ENCODE results near the gene RETN.

The RETN gene

GRCh38 chr19:7705387-7706187, 36.7 kb downstream of the RETN start:
- TF ChIP-seq ISL1 (CRISPR knock-in tag; IDR thresholded peaks at IDR 0.05), result no peak
- TF ChIP-seq, protein P1, sequence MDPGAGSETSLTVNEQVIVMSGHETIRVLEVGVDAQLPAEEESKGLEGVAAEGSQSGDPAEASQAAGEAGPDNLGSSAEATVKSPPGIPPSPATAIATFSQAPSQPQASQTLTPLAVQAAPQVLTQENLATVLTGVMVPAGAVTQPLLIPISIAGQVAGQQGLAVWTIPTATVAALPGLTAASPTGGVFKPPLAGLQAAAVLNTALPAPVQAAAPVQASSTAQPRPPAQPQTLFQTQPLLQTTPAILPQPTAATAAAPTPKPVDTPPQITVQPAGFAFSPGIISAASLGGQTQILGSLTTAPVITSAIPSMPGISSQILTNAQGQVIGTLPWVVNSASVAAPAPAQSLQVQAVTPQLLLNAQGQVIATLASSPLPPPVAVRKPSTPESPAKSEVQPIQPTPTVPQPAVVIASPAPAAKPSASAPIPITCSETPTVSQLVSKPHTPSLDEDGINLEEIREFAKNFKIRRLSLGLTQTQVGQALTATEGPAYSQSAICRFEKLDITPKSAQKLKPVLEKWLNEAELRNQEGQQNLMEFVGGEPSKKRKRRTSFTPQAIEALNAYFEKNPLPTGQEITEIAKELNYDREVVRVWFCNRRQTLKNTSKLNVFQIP (CRISPR knock-in tag; IDR thresholded peaks at IDR 0.05; ENCODE audit: borderline replicate concordance, low read depth), result no peak
- TF ChIP-seq ZFP30 (CRISPR knock-in tag; IDR thresholded peaks at IDR 0.05), result no peak
- no peak for TF ChIP-seq OSR1 (CRISPR knock-in tag; IDR thresholded peaks at IDR 0.05)
- no peak for TF ChIP-seq PPARA (CRISPR knock-in tag; IDR thresholded peaks at IDR 0.05; ENCODE audit: borderline replicate concordance)
- no peak for TF ChIP-seq ZNF565 (CRISPR knock-in tag; conservative IDR thresholded peaks at IDR 0.05; ENCODE audit: low read depth)
- ATAC-seq, result no peak

DNA sequence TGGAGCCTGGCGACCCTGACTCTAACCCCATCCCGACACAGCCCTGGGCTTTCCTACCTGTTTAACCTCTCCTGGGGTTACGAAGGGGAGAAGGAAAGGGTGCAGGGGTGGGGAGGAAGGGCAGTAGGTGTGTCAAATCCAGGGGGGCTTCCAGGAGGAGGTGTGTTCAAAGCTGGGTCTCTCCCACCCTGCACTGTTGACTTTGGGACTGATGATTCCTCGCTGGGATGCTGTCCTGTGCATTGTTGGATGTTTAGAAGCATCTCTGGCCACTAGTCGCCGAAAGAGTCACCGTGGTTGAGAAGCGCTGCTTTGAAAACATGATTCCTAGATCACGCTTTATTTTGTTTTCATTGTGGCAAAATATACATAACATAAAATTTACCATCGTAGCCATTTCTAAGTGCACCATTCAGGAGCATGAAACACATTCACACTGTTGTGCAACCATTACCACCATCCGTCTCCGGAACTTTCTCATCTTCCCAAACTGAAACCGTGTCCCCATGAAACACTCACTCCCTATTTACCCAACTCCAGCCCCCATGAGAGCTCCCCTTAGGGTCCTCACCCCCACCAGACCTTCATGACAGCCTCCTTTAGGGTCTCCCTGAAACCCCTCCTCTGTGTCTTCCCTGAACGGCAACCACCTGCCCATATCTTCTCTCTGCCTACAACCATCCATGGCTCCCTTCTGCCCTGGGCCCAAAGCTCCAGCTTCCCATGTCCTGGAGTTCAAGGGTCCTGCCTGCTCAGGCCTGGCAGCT, 37.5 kb downstream of the RETN start:
- no peak for ATAC-seq
- TF ChIP-seq OSR1 (CRISPR knock-in tag; IDR thresholded peaks at IDR 0.05) (no peak), ARNTL (CRISPR knock-in tag; IDR thresholded peaks at IDR 0.05; ENCODE audit: borderline replicate concordance, low read depth) (no peak), ISL1 (CRISPR knock-in tag; IDR thresholded peaks at IDR 0.05) (no peak), ESRRG (CRISPR knock-in tag; IDR thresholded peaks at IDR 0.05) (no peak), ZNF70 (CRISPR knock-in tag; IDR thresholded peaks at IDR 0.05) (no peak), CREB5 (CRISPR knock-in tag; IDR thresholded peaks at IDR 0.05; ENCODE audit: low read depth) (no peak), RARB (CRISPR knock-in tag; IDR thresholded peaks at IDR 0.05) (no peak), TOX (CRISPR knock-in tag; IDR thresholded peaks at IDR 0.05; ENCODE audit: borderline replicate concordance) (no peak), BACH2 (CRISPR knock-in tag; IDR thresholded peaks at IDR 0.05; ENCODE audit: borderline replicate concordance) (no peak), SNAI2 (CRISPR knock-in tag; IDR thresholded peaks at IDR 0.05) (no peak), ZFP3 (CRISPR knock-in tag; IDR thresholded peaks at IDR 0.05) (no peak), TCF4 (CRISPR knock-in tag; IDR thresholded peaks at IDR 0.05; ENCODE audit: borderline replicate concordance) (no peak)
- TF ChIP-seq, protein P2, sequence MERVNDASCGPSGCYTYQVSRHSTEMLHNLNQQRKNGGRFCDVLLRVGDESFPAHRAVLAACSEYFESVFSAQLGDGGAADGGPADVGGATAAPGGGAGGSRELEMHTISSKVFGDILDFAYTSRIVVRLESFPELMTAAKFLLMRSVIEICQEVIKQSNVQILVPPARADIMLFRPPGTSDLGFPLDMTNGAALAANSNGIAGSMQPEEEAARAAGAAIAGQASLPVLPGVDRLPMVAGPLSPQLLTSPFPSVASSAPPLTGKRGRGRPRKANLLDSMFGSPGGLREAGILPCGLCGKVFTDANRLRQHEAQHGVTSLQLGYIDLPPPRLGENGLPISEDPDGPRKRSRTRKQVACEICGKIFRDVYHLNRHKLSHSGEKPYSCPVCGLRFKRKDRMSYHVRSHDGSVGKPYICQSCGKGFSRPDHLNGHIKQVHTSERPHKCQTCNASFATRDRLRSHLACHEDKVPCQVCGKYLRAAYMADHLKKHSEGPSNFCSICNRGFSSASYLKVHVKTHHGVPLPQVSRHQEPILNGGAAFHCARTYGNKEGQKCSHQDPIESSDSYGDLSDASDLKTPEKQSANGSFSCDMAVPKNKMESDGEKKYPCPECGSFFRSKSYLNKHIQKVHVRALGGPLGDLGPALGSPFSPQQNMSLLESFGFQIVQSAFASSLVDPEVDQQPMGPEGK (CRISPR knock-in tag; IDR thresholded peaks at IDR 0.05; ENCODE audit: borderline replicate concordance), result no peak

DNA sequence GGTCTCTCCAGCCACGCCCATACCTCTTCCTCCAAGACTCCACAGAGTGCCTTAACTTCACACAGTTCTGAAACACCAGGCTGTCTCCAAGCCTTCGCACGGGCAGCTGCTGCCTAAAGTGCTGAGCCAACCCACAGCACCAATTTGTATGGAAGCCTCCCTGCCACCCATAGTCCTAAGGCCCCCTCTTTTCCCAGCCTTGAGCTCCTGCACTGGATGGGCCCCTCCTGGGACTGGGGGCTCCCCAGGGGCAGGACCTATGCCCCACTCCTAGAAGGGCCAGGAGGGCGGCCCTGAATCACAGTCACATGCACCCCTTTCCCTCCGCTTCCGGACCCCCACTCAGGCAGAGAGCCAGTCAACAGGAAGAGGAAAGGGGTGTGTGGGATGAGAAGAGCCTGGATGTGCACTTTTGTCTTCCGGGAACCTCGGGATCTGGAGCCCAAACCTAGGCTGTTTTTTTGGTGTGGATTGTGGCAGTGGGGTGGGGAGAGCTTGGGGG, 38.2 kb downstream of the RETN start:
- ATAC-seq, result no peak
- TF ChIP-seq TOX (CRISPR knock-in tag; IDR thresholded peaks at IDR 0.05; ENCODE audit: borderline replicate concordance) (no peak), CREB5 (CRISPR knock-in tag; IDR thresholded peaks at IDR 0.05; ENCODE audit: low read depth) (no peak), RARB (CRISPR knock-in tag; IDR thresholded peaks at IDR 0.05) (no peak), SNAI2 (CRISPR knock-in tag; IDR thresholded peaks at IDR 0.05) (no peak), TCF4 (CRISPR knock-in tag; IDR thresholded peaks at IDR 0.05; ENCODE audit: borderline replicate concordance) (no peak), PPARA (CRISPR knock-in tag; IDR thresholded peaks at IDR 0.05; ENCODE audit: borderline replicate concordance) (no peak), TSHZ2 (CRISPR knock-in tag; IDR thresholded peaks at IDR 0.05) (no peak), CSDC2 (CRISPR knock-in tag; IDR thresholded peaks at IDR 0.05) (no peak), ISL1 (CRISPR knock-in tag; IDR thresholded peaks at IDR 0.05) (no peak), ZFP30 (CRISPR knock-in tag; IDR thresholded peaks at IDR 0.05) (no peak)
- TF ChIP-seq, protein P1 (CRISPR knock-in tag; IDR thresholded peaks at IDR 0.05; ENCODE audit: borderline replicate concordance, low read depth), result no peak
- TF ChIP-seq, protein P2 (CRISPR knock-in tag; IDR thresholded peaks at IDR 0.05; ENCODE audit: borderline replicate concordance), result no peak

All from SK-N-SH treated with all-trans-retinoic acid at 6 μM for 48 hours (cell line).